HEK293 (cell line): ENCODE results near the gene HOXA3.

Experiments
- CTCF ChIA-PET: fragments of 350-600 bp; formaldehyde crosslinking; extraction: SDS; loops from one replicate; lab custom pipeline; 2021; ENCODE audit warnings: antibody characterized with exemption; lab: Yijun Ruan, JAX
- POLR2A ChIA-PET: fragments of 300-600 bp; formaldehyde crosslinking; extraction: SDS; loops from one replicate; lab custom pipeline; 2020; ENCODE audit warnings: antibody characterized with exemption, inconsistent platforms; lab: Yijun Ruan, JAX
- H3K27ac ChIP-seq: fragments of 200-500 bp; sonication (Bioruptor generic); 2 replicates; pipeline ENCODE4 v1.5.1; 2014; ENCODE audit warnings: low read depth, low read length, control low read depth, inconsistent platforms; ENCODE audit errors: extremely low read depth
- H3K36me3 ChIP-seq, 2 experiments: fragments of 200-500 bp in 1 of 2; sonication (Bioruptor generic) in 1 of 2; 1 replicate in 1 of 2; 2 replicates in 1 of 2; pipeline ENCODE4 v1.5.1; 2014 to 2017; ENCODE audit warnings: inconsistent platforms in 2 of 2, low read length in 2 of 2; ENCODE audit not compliant: control insufficient read depth in 2 of 2, insufficient read depth in 1 of 2
- H3K4me1 ChIP-seq: fragments of 200-500 bp; sonication (Bioruptor generic); 2 replicates; pipeline ENCODE4 v1.5.1; 2014; ENCODE audit warnings: mild to moderate bottlenecking, low read length, inconsistent platforms; ENCODE audit not compliant: control insufficient read depth, insufficient read depth
- H3K4me3 ChIP-seq: 2 replicates; pipeline ENCODE4 v1.5.1; 2011; ENCODE audit warnings: low read depth, mild to moderate bottlenecking, control low read depth, low read length, moderate library complexity
- H3K9me3 ChIP-seq: fragments of 200-500 bp; sonication (Bioruptor generic); 2 replicates; pipeline ENCODE4 v1.5.1; 2014; ENCODE audit warnings: low read depth, low read length, inconsistent platforms; ENCODE audit not compliant: control insufficient read depth, insufficient read depth
- ELK4 ChIP-seq: IDR thresholded peaks from 2 replicates; pipeline ENCODE4 v1.6.1; 2011; ENCODE audit warnings: mild to moderate bottlenecking, low read depth, low read length, borderline replicate concordance
- GFI1B ChIP-seq: fragments of 450-650 bp; formaldehyde crosslinking; IDR thresholded peaks from 2 replicates; pipeline ENCODE4 v1.5.1; 2016; ENCODE audit warnings: missing biosample characterization, missing genetic modification characterization
- IKZF3 ChIP-seq: fragments of 450-650 bp; IDR thresholded peaks from 2 replicates; pipeline ENCODE4 v1.5.0; 2018; ENCODE audit warnings: missing biosample characterization, mild to moderate bottlenecking, missing genetic modification characterization, moderate library complexity
- KLF8 ChIP-seq: fragments of 450-650 bp; formaldehyde crosslinking; IDR thresholded peaks from 2 replicates; pipeline ENCODE4 v1.5.1; 2016; ENCODE audit warnings: missing biosample characterization, missing genetic modification characterization
- PBX3 ChIP-seq: sonication (generic); formaldehyde crosslinking; IDR thresholded peaks from 2 replicates; pipeline ENCODE4 v1.8.1; 2022; ENCODE audit warnings: mild to moderate bottlenecking, moderate library complexity, missing genetic modification reagents
- PRDM4 ChIP-seq: fragments of 450-650 bp; formaldehyde crosslinking; IDR thresholded peaks from 2 replicates; pipeline ENCODE4 v1.5.1; 2017; ENCODE audit warnings: missing biosample characterization, missing genetic modification characterization
- PRDM6 ChIP-seq: fragments of 450-650 bp; formaldehyde crosslinking; IDR thresholded peaks from 2 replicates; pipeline ENCODE4 v1.5.1; 2017; ENCODE audit warnings: missing biosample characterization, missing genetic modification characterization
- ZBTB49 ChIP-seq: fragments of 450-650 bp; formaldehyde crosslinking; IDR thresholded peaks from 2 replicates; pipeline ENCODE4 v1.5.1; 2016; ENCODE audit warnings: missing biosample characterization, missing genetic modification characterization, low read depth
- ZBTB7A ChIP-seq: fragments of 450-650 bp; formaldehyde crosslinking; IDR thresholded peaks from 2 replicates; pipeline ENCODE4 v1.5.1; 2016; ENCODE audit warnings: low read depth, missing biosample characterization, missing genetic modification characterization
- ZBTB8A ChIP-seq: fragments of 450-650 bp; formaldehyde crosslinking; IDR thresholded peaks from 2 replicates; pipeline ENCODE4 v1.5.1; 2016; ENCODE audit warnings: missing biosample characterization, missing genetic modification characterization
- ZNF157 ChIP-seq: fragments of 450-650 bp; formaldehyde crosslinking; IDR thresholded peaks from 2 replicates; pipeline ENCODE4 v1.5.1; 2016; ENCODE audit warnings: missing biosample characterization, missing genetic modification characterization
- ZNF223 ChIP-seq: fragments of 450-650 bp; formaldehyde crosslinking; IDR thresholded peaks from 2 replicates; pipeline ENCODE4 v1.5.1; 2016; ENCODE audit warnings: missing biosample characterization, missing genetic modification characterization
- ZNF26 ChIP-seq: fragments of 450-650 bp; formaldehyde crosslinking; IDR thresholded peaks from 2 replicates; pipeline ENCODE4 v1.5.1; 2016; ENCODE audit warnings: missing biosample characterization, missing genetic modification characterization
- ZNF473 ChIP-seq: fragments of 450-650 bp; formaldehyde crosslinking; IDR thresholded peaks from 2 replicates; pipeline ENCODE4 v1.5.1; 2017; ENCODE audit warnings: missing biosample characterization, missing genetic modification characterization
- ZNF501 ChIP-seq: fragments of 450-650 bp; formaldehyde crosslinking; IDR thresholded peaks from 2 replicates; pipeline ENCODE4 v1.5.1; 2016; ENCODE audit warnings: missing biosample characterization, missing genetic modification characterization
- ZNF521 ChIP-seq: fragments of 450-650 bp; formaldehyde crosslinking; IDR thresholded peaks from 2 replicates; pipeline ENCODE4 v1.5.1; 2017; ENCODE audit warnings: missing biosample characterization, mild to moderate bottlenecking, missing genetic modification characterization
- ZNF544 ChIP-seq: fragments of 450-650 bp; formaldehyde crosslinking; IDR thresholded peaks from 2 replicates; pipeline ENCODE4 v1.5.0; 2017; ENCODE audit warnings: missing biosample characterization, missing genetic modification characterization
- ZNF549 ChIP-seq: fragments of 450-650 bp; IDR thresholded peaks from 2 replicates; pipeline ENCODE4 v1.5.1; 2018; ENCODE audit warnings: missing biosample characterization, missing genetic modification characterization, mild to moderate bottlenecking, inconsistent platforms, moderate library complexity
- ZNF560 ChIP-seq: fragments of 450-650 bp; formaldehyde crosslinking; IDR thresholded peaks from 2 replicates; pipeline ENCODE4 v1.5.1; 2017; ENCODE audit warnings: missing biosample characterization, missing genetic modification characterization, borderline replicate concordance
- ZNF623 ChIP-seq: fragments of 450-650 bp; formaldehyde crosslinking; IDR thresholded peaks from 2 replicates; pipeline ENCODE4 v1.5.1; 2016; ENCODE audit warnings: missing biosample characterization, missing genetic modification characterization
- ZNF670 ChIP-seq: fragments of 450-650 bp; formaldehyde crosslinking; IDR thresholded peaks from 2 replicates; pipeline ENCODE4 v1.5.1; 2016; ENCODE audit warnings: missing biosample characterization, missing genetic modification characterization, low read depth
- ZNF707 ChIP-seq: fragments of 450-650 bp; formaldehyde crosslinking; IDR thresholded peaks from 2 replicates; pipeline ENCODE4 v1.5.1; 2016; ENCODE audit warnings: missing biosample characterization, missing genetic modification characterization
- ZNF785 ChIP-seq: fragments of 450-650 bp; formaldehyde crosslinking; IDR thresholded peaks from 2 replicates; pipeline ENCODE4 v1.5.1; 2016; ENCODE audit warnings: missing biosample characterization, missing genetic modification characterization
- ZNF843 ChIP-seq: fragments of 450-650 bp; formaldehyde crosslinking; IDR thresholded peaks from 2 replicates; pipeline ENCODE4 v1.5.1; 2016; ENCODE audit warnings: missing biosample characterization, missing genetic modification characterization

The HOXA3 gene

GRCh38 chr7:27179503-27180430, 27.4 kb upstream of the HOXA3 start:
- H3K27ac ChIP-seq: peak overlapping the region; percentile 99
- H3K9me3 ChIP-seq: no peaks in the 10 kb centered on the region
- peaks cover 36% of the 10 kb centered on the region for H3K4me1 ChIP-seq
- peak overlapping the region; percentile 76 for H3K4me3 ChIP-seq
- ChIA-PET CTCF (interaction anchor here (0.5 to 3.7 kb wide), 14 partner anchors 9 to 1395 kb away, joined by 3 to 15 read pairs (median 4); no protein-coding TSS in a partner anchor), POLR2A (interaction anchor here (0.5 to 3.4 kb wide), 18 partner anchors 10 to 1317 kb away, joined by 3 to 62 read pairs (median 6); partner anchors contain the start of genes HOXA5, HOXA6, HOXA7 and HOXA9)
- peaks cover 0 to 10% of the 10 kb centered on the region in 2 experiments; a peak in 2 of 3 replicates for H3K36me3 ChIP-seq
- TF ChIP-seq ZNF707 (tag by site-specific recombination): no peak
- no peak for TF ChIP-seq ZNF549 (tag by site-specific recombination)
- TF ChIP-seq ZNF521 (tag by site-specific recombination): no peak
- TF ChIP-seq ZNF223 (tag by site-specific recombination): no peak
- no peak for TF ChIP-seq ZNF157 (tag by site-specific recombination)
- TF ChIP-seq ZNF501 (tag by site-specific recombination): 0 out of 2 replicates have a peak, but pooled peaks have one; percentile 55
- peak; percentile 78 for TF ChIP-seq PRDM6
- TF ChIP-seq ZNF560 (tag by site-specific recombination): no peak
- TF ChIP-seq ZNF544 (tag by site-specific recombination): no peak
- TF ChIP-seq ZBTB8A (tag by site-specific recombination): peak; percentile 96
- peak; percentile 94 for TF ChIP-seq IKZF3 (tag by site-specific recombination)
- TF ChIP-seq ZNF785 (tag by site-specific recombination): no peak
- TF ChIP-seq ZNF623 (tag by site-specific recombination): no peak
- TF ChIP-seq PBX3 (CRISPR knock-in tag): no peak
- TF ChIP-seq ZNF843 (tag by site-specific recombination): no peak
- peak; percentile 54 for TF ChIP-seq PRDM4 (tag by site-specific recombination)
- TF ChIP-seq ZNF670 (tag by site-specific recombination): no peak
- TF ChIP-seq ZBTB49 (tag by site-specific recombination): no peak
- no peak for TF ChIP-seq ZNF473 (tag by site-specific recombination)
- TF ChIP-seq ZBTB7A (tag by site-specific recombination): no peak
- TF ChIP-seq KLF8: no peak; the same call in 1 of the 2 replicates
- TF ChIP-seq GFI1B (tag by site-specific recombination): peak; percentile 87
- no peak for TF ChIP-seq ELK4
- TF ChIP-seq ZNF26 (tag by site-specific recombination): no peak
